IPS-18c (cell line): Measurements from ENCODE around the gene STON1.
"Not testable (repeated sequence)": the region's sequence is repeated elsewhere in the genome, so short reads cannot be mapped to it uniquely, and the experiment has no call there.

ENCODE experiments used
- H3K4me3 ChIP-seq: 2 replicates; pipeline ENCODE4 v1.7.0; 2013; ENCODE audit warnings: low read depth, mild to moderate bottlenecking, low read length, moderate library complexity; ENCODE audit not compliant: insufficient read depth
- H3K9me3 ChIP-seq: one replicate; pipeline ENCODE4 v1.6.1; 2013; ENCODE audit warnings: mild to moderate bottlenecking, low read length, moderate library complexity; ENCODE audit not compliant: control insufficient read depth, insufficient read depth

Gene STON1

DNA sequence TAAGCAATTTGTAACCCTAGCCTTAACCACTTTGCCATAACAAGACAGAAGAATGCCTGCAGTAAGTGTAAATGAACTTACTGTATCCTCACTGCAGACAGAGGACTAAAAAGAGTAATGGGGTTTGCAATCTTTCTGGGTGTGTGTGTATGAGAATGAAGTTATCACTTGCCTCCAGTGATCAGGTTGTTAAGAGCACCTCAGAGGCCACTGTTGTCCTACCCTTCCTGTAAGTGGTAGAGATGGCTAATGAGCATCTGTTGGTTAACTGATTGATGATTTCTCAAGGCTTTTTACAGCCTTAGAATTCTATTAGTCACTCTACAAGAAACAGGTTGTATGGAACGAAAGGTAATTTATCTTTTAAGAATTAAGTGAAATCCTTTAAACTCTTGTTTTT is 60.1 kb downstream of the STON1 start:
- no peaks in the 10 kb centered on the region for H3K9me3 ChIP-seq
- no peak overlapping the region for H3K4me3 ChIP-seq

- Histone ChIP-seq H3K4me3 (no peak overlapping the region), H3K9me3 (no peaks in the 10 kb centered on the region)
Measured at GRCh38 chr2:48592067-48592466, 62.1 kb downstream of the STON1 start.

- not testable (repeated sequence) for H3K9me3 ChIP-seq, H3K4me3 ChIP-seq
Measured at GRCh38 chr2:48596751-48597150, 66.8 kb downstream of the STON1 start.

GRCh38 chr2:48597492-48597891 is 67.5 kb downstream of the STON1 start:
- H3K4me3 ChIP-seq = no peak overlapping the region

DNA sequence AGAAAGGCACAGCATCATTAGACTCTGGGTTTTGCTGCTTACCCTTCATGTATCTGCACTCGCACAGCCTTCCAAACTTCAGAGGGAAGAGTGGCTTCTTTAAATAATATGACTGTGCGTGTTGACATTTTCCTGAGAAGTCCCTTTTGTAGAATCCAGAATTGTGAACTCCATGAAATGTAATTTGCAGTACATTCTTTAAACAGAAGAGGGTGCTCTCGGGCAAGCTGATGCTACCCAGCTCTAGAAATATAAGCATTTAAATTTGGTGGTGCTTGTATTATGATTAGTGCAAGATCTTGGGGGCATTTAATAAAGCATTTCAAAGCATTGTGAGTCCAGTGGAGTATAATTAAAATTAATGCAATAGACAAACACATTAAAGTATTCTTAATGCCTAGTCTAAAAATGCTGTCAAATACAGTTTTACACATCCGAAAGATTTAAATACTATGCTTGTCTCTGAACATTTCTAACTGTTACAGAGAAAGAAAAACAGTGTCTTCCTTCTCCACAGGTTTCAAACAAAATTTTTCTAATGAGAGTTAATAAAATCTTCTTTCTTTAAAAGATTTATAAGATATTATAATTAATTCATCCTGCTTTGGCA is 70.4 kb downstream of the STON1 start:
- no peaks in the 10 kb centered on the region for H3K9me3 ChIP-seq
- no peak overlapping the region for H3K4me3 ChIP-seq

More at GRCh38 chr2:48597492-48597891, 67.5 kb downstream of the STON1 start:
- no peaks in the 10 kb centered on the region for H3K9me3 ChIP-seq

GRCh38 chr2:48600917-48601316 is 71.0 kb downstream of the STON1 start:
- Histone ChIP-seq H3K9me3 (no peaks in the 10 kb centered on the region), H3K4me3 (no peak overlapping the region)

DNA sequence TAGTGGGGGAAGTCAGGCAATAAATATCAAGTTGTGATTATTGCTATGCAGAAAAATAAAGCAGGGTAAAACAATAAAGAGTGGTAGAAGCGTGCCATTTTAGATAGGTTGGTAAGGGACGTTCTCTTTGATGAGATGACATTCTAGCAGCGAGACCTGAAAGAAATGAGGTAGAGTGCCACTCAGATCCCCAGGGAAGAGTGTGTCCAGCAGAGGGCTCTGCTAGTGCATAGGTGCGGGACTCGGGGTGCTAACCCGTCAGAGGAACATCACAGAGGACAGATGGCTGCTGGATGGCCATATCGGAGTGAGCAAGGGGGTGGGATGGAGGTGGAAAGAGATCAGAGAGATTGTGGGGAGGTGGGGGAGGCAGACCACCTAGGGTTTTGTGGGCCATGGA is 71.4 kb downstream of the STON1 start:
- H3K9me3 ChIP-seq = peaks cover 2% of the 10 kb centered on the region
- H3K4me3 ChIP-seq = no peak overlapping the region

DNA sequence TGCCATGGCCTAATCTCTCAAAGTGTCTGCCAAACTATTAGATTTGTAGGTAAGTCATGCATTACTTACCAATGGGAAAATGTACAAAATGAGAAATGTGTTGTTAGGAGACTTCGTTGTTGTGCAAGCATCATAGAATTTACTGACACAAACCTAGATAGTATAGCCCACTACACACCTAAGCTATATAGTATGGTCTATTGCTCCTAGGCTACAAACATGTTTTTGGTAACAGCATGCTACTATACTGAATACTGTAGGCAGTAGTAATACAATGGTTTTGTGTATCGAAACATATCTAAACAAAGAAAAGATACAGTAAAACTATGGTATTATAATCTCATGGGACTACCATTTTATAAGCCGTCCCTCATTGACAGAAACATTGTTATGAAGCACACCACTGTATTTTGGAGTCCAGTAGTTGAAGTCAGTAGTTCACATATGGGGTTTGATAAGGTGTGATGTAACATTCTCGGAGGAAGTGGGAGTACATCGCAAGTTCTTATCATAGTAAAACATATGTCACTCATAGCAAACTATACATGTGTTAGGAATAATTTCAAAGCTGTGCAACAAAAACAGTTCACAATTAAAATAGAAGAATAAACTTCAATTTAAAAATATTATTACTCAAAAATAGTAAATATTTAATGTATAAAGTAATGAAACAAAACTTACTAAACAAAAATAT is 75.7 kb downstream of the STON1 start:
- Histone ChIP-seq H3K9me3 (peaks cover 2% of the 10 kb centered on the region), H3K4me3 (no peak overlapping the region)

DNA sequence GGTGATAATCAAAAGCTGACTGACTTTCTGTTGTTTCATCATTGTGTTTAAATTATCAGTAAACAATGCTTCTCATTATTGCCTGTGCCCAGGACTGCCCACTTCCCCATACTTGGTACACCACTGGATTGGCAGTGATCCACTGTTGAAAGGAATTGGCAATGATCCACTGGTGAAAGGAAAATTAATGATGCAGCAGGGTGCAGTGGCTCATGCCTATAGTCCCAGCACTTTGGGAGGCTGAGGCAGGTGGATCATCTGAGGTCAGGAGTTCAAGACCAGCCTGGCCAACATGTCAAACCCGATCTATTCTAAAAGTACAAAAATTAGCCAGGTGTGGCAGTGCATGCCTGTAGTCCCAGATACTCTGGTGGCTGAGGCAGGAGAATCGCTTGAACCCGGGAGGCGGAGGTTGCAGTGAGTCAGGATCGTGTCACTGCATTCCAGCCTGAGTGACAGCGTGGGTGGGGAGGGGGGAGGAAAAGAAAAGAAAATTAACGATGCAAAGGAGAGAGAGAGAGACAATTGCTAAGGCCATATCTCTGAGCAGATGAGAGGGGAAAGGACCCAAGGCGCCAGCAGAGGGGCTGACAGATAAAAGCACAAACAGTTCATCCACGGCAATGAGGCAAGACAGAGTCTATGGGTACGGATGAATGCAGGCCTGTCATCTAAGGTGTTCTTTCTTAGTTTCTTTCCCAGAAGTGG is 77.5 kb downstream of the STON1 start:
- peaks cover 2% of the 10 kb centered on the region for H3K9me3 ChIP-seq
- no peak overlapping the region for H3K4me3 ChIP-seq

GRCh38 chr2:48613211-48613610 is 83.3 kb downstream of the STON1 start:
- H3K4me3 ChIP-seq = no peak overlapping the region

DNA sequence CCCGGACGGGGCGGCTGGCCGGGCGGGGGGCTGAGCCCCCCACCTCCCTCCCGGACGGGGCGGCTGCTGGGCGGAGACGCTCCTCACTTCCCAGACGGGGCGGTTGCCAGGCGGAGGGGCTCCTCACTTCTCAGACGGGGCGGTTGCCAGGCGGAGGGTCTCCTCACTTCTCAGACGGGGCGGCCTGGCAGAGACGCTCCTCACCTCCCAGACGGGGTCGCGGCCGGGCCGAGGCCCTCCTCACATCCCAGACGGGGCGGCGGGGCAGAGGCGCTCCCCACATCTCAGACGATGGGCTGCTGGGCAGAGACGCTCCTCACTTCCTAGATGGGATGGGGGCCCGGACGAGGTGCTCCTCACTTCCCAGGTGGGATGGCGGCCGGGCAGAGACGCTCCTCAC is 84.6 kb downstream of the STON1 start:
- H3K4me3 ChIP-seq, H3K9me3 ChIP-seq: not testable (repeated sequence)

More at GRCh38 chr2:48613211-48613610, 83.3 kb downstream of the STON1 start:
- H3K9me3 ChIP-seq = peaks cover 2% of the 10 kb centered on the region

- no peak within 1 kb of the TSS for H3K4me3 ChIP-seq
- H3K9me3 ChIP-seq = peaks cover 2% of the 10 kb centered on the region
Measured at GRCh38 chr2:48617618-48618017, 87.7 kb downstream of the STON1 start, which contains the start of gene GTF2A1L. TSS of gene GTF2A1L (plus strand) at chr2:48617856. CDS start at chr2:48617875, 19 bp downstream.

GRCh38 chr2:48619526-48619925 is 89.6 kb downstream of the STON1 start:
- H3K9me3 ChIP-seq = peaks cover 2% of the 10 kb centered on the region
- no peak overlapping the region for H3K4me3 ChIP-seq

DNA sequence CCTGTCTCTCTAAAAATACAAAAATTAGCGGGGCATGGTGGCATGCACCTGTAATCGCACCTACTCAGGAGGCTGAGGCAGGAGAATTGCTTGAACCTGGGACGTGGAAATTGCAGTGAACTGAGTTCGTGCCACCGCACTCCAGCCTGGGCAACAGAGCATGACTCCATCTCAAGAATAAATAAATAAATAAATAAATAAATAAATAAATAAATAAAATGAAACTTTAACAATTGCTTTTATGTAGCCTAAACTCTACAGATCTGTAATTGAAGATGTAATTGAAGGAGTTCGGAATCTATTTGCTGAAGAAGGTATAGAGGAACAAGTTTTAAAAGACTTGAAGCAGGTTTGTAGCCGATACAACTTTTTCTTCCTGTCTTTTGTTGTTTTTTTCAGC is 90.7 kb downstream of the STON1 start:
- no peaks in the 10 kb centered on the region for H3K9me3 ChIP-seq
- H3K4me3 ChIP-seq = no peak overlapping the region

DNA sequence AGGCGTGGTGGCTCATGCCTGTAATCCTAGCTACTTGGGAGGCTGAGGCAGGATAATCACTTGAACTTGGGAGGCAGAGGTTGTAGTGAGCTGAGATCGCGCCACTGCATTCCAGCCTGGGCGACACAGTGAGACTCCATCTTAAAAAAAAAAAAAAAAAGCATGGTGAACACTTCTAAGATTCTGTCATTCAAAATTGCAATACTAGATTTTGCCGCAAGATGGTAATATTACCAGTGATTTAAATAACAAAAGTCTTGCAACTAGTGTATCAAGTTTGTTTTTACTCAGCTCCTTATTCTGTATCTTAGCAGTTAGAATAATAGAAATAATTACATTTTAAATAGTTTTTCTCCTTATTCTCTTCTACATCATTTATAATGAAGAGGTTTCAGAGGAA is 92.7 kb downstream of the STON1 start:
- not testable (repeated sequence) for H3K9me3 ChIP-seq, H3K4me3 ChIP-seq

GRCh38 chr2:48624696-48625095 is 94.7 kb downstream of the STON1 start:
- no peak overlapping the region for H3K4me3 ChIP-seq
- H3K9me3 ChIP-seq = no peaks in the 10 kb centered on the region

DNA sequence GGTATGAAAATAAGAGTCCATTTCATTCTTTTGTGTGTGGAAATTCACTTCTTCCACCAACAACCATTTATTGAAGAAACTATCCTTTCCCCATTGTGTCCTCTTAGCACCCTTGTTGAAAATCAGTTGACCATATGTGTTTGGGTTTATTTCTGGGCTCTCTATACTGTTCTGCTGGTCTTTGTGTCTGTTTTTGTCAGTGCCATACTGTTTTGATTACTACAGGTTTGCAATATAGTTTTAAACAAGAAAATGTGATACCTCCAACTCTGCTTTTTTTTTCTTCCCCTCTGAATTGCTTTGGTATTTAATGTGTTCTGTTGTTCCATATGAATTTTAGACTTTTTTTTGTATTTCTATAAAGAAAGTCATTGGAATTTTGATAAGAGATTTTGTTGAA is 96.1 kb downstream of the STON1 start:
- Histone ChIP-seq H3K4me3 (no peak overlapping the region), H3K9me3 (no peaks in the 10 kb centered on the region)

GRCh38 chr2:48633143-48633542 is 103.2 kb downstream of the STON1 start:
- Histone ChIP-seq H3K9me3 (no peaks in the 10 kb centered on the region), H3K4me3 (no peak overlapping the region)
